ENCODE data around the gene SP7. TPM values are rescaled to one million over a fixed set of nuclear protein-coding genes. Genes with fewer than 3 reads are reported as not detected.
A peak's percentile ranks its signal among the peaks of the same experiment; 100 is the strongest.

Gene SP7
- total RNA-seq, 4 donors from 2014 or later: not detected

DNA sequence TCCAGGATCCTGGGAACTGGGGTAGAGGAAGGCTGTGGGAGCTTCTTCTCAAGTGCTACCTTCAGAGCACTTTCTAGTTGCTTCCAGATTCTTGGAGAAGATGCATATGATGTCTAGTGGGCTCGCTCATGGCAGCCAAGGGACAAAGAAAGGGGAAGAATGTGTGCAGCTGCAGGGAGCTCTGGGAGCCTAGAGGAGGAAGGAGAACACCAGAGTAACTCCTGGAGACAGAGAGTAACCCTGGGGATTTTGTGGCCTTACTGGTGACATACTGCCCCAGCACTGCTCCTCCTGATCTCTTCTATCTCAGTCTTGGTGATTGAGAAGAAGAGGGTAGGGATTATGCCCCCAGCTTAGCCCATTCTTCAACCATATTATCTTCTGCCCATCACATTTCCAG is 10.3 kb upstream of the SP7 start:
- H3K27ac ChIP-seq: peak overlapping the region in 2 of 4 donors; percentile 69 to 74
- DNase-seq (no peak), ATAC-seq (no peak)
- H3K4me1 ChIP-seq: peaks cover 6 to 13% of the 10 kb centered on the region in 2 donors
- intact Hi-C loops (cut with DNase I; ENCODE audit: low total_unique reads) (no loop called here), in situ Hi-C loops (cut with MboI; ENCODE audit: low sequenced_read_pairs in 4 of 4) (loop anchor here in 1 of 4 donors (10.0 kb wide), 1 partner anchor 132 kb away; no protein-coding TSS in a partner anchor)
- no peaks in the 10 kb centered on the region for H3K9me3 ChIP-seq
- H3K36me3 ChIP-seq: no peaks in the 10 kb centered on the region
- H3K27me3 ChIP-seq: no peaks in the 10 kb centered on the region
- TF ChIP-seq CTCF (IDR thresholded peaks at IDR 0.05 in 4 of 5, conservative IDR thresholded peaks at IDR 0.05 in 1 of 5) (no peak), POLR2A (IDR thresholded peaks at IDR 0.05) (no peak)
- no peak overlapping the region for H3K4me3 ChIP-seq

DNA sequence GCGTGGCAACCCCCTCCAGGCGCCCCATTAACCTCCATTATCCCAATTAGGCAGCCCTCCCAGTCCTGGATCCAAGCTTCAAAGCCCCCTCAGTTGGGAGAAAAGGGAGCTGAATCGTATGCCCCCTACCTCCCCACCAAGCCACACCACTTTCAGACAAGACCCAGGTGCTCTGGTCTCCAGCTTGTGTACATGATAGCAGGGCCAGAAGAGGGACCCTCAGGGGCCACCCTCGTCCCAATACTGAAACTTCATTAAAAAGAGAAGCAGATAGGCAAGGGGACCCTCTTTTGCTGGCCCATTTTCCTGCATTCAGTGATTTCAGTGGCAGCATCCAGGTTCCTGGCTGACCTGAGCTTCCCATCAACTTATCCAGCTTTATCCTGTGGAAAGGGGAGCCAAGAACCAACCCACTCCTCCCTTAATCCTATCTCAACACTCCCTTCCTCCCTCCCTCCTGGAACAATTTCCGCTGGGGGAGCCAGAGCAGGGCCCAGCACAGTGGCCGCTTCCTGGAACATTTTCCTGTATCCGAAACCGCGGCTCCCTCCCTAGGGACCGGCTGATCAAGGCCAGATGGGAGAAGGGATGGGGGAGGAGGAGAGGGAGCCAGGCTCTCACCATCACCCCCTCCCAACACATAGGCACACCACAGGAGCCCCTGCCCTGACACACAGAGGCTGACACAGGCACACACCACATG is 9.5 kb upstream of the SP7 start:
- in situ Hi-C loops (cut with MboI; ENCODE audit: low sequenced_read_pairs in 4 of 4) (loop anchor here in 1 of 4 donors (10.0 kb wide), 1 partner anchor 131 kb away; no protein-coding TSS in a partner anchor), intact Hi-C loops (cut with DNase I; ENCODE audit: low total_unique reads) (loop anchor here (1.0 to 2.0 kb wide), 2 partner anchors 21 to 133 kb away; no protein-coding TSS in a partner anchor)
- Histone ChIP-seq H3K27me3 (no peaks in the 10 kb centered on the region), H3K4me1 (peaks cover 6 to 13% of the 10 kb centered on the region in 2 donors), H3K4me3 (peak overlapping the region; percentile 66 to 90 (median 74)), H3K9me3 (no peaks in the 10 kb centered on the region), H3K27ac (peak overlapping the region; percentile 60 to 76 (median 72)), H3K36me3 (no peaks in the 10 kb centered on the region)
- no peak for DNase-seq
- TF ChIP-seq POLR2A (IDR thresholded peaks at IDR 0.05) (no peak), CTCF (IDR thresholded peaks at IDR 0.05 in 4 of 5, conservative IDR thresholded peaks at IDR 0.05 in 1 of 5) (peak in 1 of 5 experiments; percentile 5)
- peak in 1 of 2 donors; percentile 6 for ATAC-seq

DNA sequence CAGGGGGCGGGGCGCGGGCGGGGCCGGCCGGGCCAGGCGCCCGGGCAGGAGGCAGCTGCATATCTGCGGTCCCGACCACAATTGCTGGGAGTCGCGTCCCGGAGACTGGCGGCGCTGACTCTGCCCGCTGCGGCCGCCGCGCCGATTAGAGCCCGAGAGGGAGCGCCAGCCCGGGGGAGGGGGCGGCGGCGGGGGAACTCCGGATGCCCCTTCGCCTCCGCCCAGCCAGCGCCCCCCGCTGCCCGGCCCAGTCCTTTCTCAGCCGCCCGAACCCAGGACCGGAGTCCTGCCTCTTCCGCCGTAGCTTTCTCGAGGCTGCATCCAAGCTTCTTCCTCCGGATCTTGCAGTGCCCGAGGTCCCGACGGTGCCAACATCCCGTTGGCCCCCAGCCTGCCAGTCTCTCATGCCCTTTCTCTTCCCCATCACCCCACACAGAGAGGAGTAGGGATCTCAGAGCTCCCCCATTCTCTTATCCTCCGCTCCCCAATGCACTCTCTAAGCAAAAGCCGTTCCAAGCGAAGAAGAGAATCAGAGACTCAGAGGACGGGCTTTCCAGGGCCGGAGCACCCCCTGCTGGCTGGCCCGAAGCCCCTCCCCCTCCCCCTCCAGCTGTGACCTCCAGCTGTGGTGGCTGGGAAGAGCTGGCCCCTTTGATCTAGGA is 8.8 kb upstream of the SP7 start:
- intact Hi-C loops (cut with DNase I; ENCODE audit: low total_unique reads): loop anchor here (1.0 to 2.0 kb wide), 2 partner anchors 21 to 132 kb away; no protein-coding TSS in a partner anchor

GRCh38 chr12:53344487-53344823 is 8.3 kb upstream of the SP7 start:
- Histone ChIP-seq H3K9me3 (no peaks in the 10 kb centered on the region), H3K4me1 (peaks cover 6 to 13% of the 10 kb centered on the region in 2 donors), H3K36me3 (no peaks in the 10 kb centered on the region), H3K27ac (peak overlapping the region in 2 of 4 donors; percentile 69 to 76), H3K4me3 (peak overlapping the region; percentile 66 to 90 (median 74)), H3K27me3 (no peaks in the 10 kb centered on the region)
- ATAC-seq: no peak
- in situ Hi-C loops (cut with MboI; ENCODE audit: low sequenced_read_pairs in 4 of 4): loop anchor here in 1 of 4 donors (10.0 kb wide), 1 partner anchor 130 kb away; no protein-coding TSS in a partner anchor
- no peak for DNase-seq
- intact Hi-C loops (cut with DNase I; ENCODE audit: low total_unique reads): loop anchor here (2.0 kb wide), 1 partner anchor 132 kb away; no protein-coding TSS in a partner anchor
- no peak for TF ChIP-seq CTCF (IDR thresholded peaks at IDR 0.05 in 4 of 5, conservative IDR thresholded peaks at IDR 0.05 in 1 of 5)
- TF ChIP-seq POLR2A (IDR thresholded peaks at IDR 0.05): no peak

More for the DNA sequence above, 8.8 kb upstream of the SP7 start:
- TF ChIP-seq POLR2A (IDR thresholded peaks at IDR 0.05) (peak; percentile 39 to 50), CTCF (IDR thresholded peaks at IDR 0.05 in 4 of 5, conservative IDR thresholded peaks at IDR 0.05 in 1 of 5) (peak; percentile 76 to 80 (median 76))
- Histone ChIP-seq H3K27ac (peak overlapping the region; percentile 60 to 76 (median 72)), H3K4me3 (peak overlapping the region; percentile 66 to 90 (median 74)), H3K27me3 (no peaks in the 10 kb centered on the region), H3K9me3 (no peaks in the 10 kb centered on the region), H3K4me1 (peaks cover 6 to 13% of the 10 kb centered on the region in 2 donors), H3K36me3 (no peaks in the 10 kb centered on the region)
- DNase-seq: peak; percentile 57 to 63
- ATAC-seq: peak; percentile 94 to 96
- in situ Hi-C loops (cut with MboI; ENCODE audit: low sequenced_read_pairs in 4 of 4): loop anchor here in 1 of 4 donors (10.0 kb wide), 1 partner anchor 130 kb away; no protein-coding TSS in a partner anchor
